Astrocyte (in vitro differentiated cells and primary cell): Measurements from ENCODE around the gene ARMC7. TPM values are rescaled to one million over a fixed set of nuclear protein-coding genes. Genes with fewer than 3 reads are reported as not detected.

Source experiments
- DNase-seq: peaks from one replicate; pipeline ENCODE4 v3.0.0-alpha.2; 2010; ENCODE audit warnings: low read depth
- FAIRE-seq: peaks from 2 replicates; lab custom pipeline; 2011; peaks lifted over from hg19 to GRCh38; lab: Jason Lieb, UNC
- H2AFZ ChIP-seq: 2 replicates; pipeline ENCODE4 v1.6.0; 2012; ENCODE audit warnings: low read depth, low read length, inconsistent platforms
- H3K27ac ChIP-seq: 2 replicates; pipeline ENCODE4 v1.5.1; 2011; ENCODE audit warnings: low read depth, low read length, inconsistent platforms
- H3K27me3 ChIP-seq: 2 replicates; pipeline ENCODE4 v1.6.0; 2011; ENCODE audit warnings: low read length, inconsistent platforms; ENCODE audit not compliant: insufficient read depth
- H3K36me3 ChIP-seq: 2 replicates; pipeline ENCODE4 v1.5.1; 2011; ENCODE audit warnings: low read length, inconsistent platforms; ENCODE audit not compliant: insufficient read depth
- H3K4me1 ChIP-seq: 2 replicates; pipeline ENCODE4 v1.5.1; 2011; ENCODE audit warnings: low read length, inconsistent platforms; ENCODE audit not compliant: insufficient read depth
- H3K4me2 ChIP-seq: 2 replicates; pipeline ENCODE4 v1.6.0; 2012; ENCODE audit warnings: low read length, inconsistent platforms
- H3K4me3 ChIP-seq: 2 replicates; pipeline ENCODE4 v1.5.1; 2011; ENCODE audit warnings: low read depth, mild to moderate bottlenecking, low read length, inconsistent platforms; ENCODE audit not compliant: insufficient read depth
- H3K79me2 ChIP-seq: 2 replicates; pipeline ENCODE4 v1.6.0; 2012; ENCODE audit warnings: mild to moderate bottlenecking, low read length, inconsistent platforms; ENCODE audit not compliant: insufficient read depth
- H3K9ac ChIP-seq: 2 replicates; pipeline ENCODE4 v1.6.0; 2012; ENCODE audit warnings: mild to moderate bottlenecking, low read length, inconsistent platforms
- H3K9me3 ChIP-seq: 2 replicates; pipeline ENCODE4 v1.5.1; 2012; ENCODE audit warnings: low read depth, mild to moderate bottlenecking, low read length, inconsistent platforms; ENCODE audit not compliant: insufficient read depth
- H4K20me1 ChIP-seq: 2 replicates; pipeline ENCODE4 v1.6.0; 2012; ENCODE audit warnings: low read length, inconsistent platforms; ENCODE audit not compliant: insufficient read depth
- H3K27ac Mint-ChIP-seq: one replicate; pipeline ENCODE4 v1.8.0; 2021; ENCODE audit warnings: mild to moderate bottlenecking, mixed read lengths; ENCODE audit not compliant: unreplicated experiment
- H3K27me3 Mint-ChIP-seq: one replicate; pipeline ENCODE4 v1.8.0; 2021; ENCODE audit warnings: low read depth, mixed read lengths; ENCODE audit not compliant: unreplicated experiment
- H3K36me3 Mint-ChIP-seq: one replicate; pipeline ENCODE4 v1.8.0; 2021; ENCODE audit warnings: low read depth, mixed read lengths; ENCODE audit not compliant: unreplicated experiment
- H3K4me1 Mint-ChIP-seq: one replicate; pipeline ENCODE4 v1.8.0; 2021; ENCODE audit warnings: low read depth, mixed read lengths; ENCODE audit not compliant: unreplicated experiment
- H3K4me3 Mint-ChIP-seq: one replicate; pipeline ENCODE4 v1.8.0; 2021; ENCODE audit warnings: mild to moderate bottlenecking, moderate library complexity, mixed read lengths; ENCODE audit not compliant: unreplicated experiment
- H3K9me3 Mint-ChIP-seq: one replicate; pipeline ENCODE4 v1.8.0; 2021; ENCODE audit warnings: mild to moderate bottlenecking, mixed read lengths; ENCODE audit not compliant: unreplicated experiment
- EZH2 ChIP-seq: IDR thresholded peaks from 2 replicates; pipeline ENCODE4 v1.6.1; 2012; ENCODE audit warnings: mild to moderate bottlenecking, low read length, inconsistent platforms; ENCODE audit not compliant: insufficient read depth
- total RNA-seq: library from RNA; stranded (reverse); gene quantifications from 2 replicates; pipeline ENCODE4 v1.2.1, GENCODE V29; 2021
- TF ChIP-seq, protein P1 (sequence below): IDR thresholded peaks from 2 replicates; pipeline ENCODE4 v1.5.1; 2011; ENCODE audit warnings: low read depth, mild to moderate bottlenecking, inconsistent platforms, low read length, moderate library complexity; ENCODE audit not compliant: insufficient read depth

ARMC7 gene
- total RNA-seq, 1 donor from 2014 or later, result 11.9 TPM

DNA sequence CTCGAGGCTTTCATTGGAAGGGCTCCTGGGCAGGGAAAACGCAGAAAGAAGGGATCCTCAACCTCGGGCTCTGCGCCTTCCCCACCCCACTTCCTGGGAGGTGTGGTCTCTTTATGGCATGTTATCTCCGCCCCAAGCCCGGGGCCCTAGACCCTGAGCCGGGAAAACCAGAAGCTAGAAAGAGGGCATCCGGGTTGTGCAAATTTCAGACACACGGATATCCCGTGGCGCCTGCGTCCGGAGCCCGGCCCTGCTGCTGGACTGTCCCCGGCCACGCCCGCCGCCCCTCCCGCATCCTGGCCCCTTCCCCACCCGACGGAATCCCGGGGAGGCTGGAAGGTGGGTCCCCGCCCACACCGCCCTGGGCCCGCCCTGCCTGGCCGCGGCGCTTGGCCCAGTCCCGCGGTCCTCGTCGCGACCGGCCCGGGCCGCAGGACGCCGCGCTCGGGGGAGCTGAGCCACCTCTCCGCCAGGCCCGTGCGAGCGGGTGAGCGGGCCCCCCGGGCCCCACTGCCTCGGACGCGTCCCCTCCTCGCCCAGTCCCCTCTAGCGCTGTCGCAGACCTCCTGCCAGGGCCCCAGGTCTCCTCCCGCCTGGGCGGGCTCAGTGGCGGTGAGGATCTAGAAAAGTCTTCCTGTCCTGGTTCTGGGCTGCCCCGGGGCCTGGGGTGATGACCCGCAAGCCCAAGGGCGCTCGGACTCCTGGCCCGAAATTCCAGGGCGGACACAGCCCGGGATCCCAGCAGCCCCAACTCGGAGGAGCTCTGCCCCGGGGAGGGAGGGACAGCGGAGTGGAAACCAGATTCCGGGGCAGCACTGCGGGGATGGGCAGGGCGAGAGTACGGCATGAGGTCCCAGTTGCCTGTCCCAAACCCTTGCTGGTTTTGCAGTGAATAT, 22.0 kb upstream of the ARMC7 start, which contains the start of gene SLC16A5:
Gene SLC16A5, plus strand, starts transcription at position 397 of the 896 bp plus-strand sequence. CDS start 5,683 bp downstream, outside the sequence.
- H3K4me1 Mint-ChIP-seq, result peaks cover 43% of the 10 kb centered on the region
- H3K9ac ChIP-seq, result peak within 1 kb of the TSS; percentile 72
- no peaks in the 10 kb centered on the region for H3K27me3 ChIP-seq
- H3K27ac Mint-ChIP-seq, result peak within 1 kb of the TSS; percentile 95
- peaks cover 2% of the 10 kb centered on the region for H3K36me3 Mint-ChIP-seq
- no peaks in the 10 kb centered on the region for H3K36me3 ChIP-seq
- DNase-seq, result peak; percentile 58
- H3K4me2 ChIP-seq, result peak within 1 kb of the TSS; percentile 85
- no peaks in the 10 kb centered on the region for H4K20me1 ChIP-seq
- peak within 1 kb of the TSS; percentile 84 for H2AFZ ChIP-seq
- H3K27me3 Mint-ChIP-seq, result no peaks in the 10 kb centered on the region
- H3K9me3 Mint-ChIP-seq, result no peaks in the 10 kb centered on the region
- no peaks in the 10 kb centered on the region for H3K79me2 ChIP-seq
- peak within 1 kb of the TSS; percentile 53 for H3K4me3 ChIP-seq
- peak within 1 kb of the TSS; percentile 17 for H3K27ac ChIP-seq
- TF ChIP-seq EZH2, result no peak
- TF ChIP-seq, protein P1, sequence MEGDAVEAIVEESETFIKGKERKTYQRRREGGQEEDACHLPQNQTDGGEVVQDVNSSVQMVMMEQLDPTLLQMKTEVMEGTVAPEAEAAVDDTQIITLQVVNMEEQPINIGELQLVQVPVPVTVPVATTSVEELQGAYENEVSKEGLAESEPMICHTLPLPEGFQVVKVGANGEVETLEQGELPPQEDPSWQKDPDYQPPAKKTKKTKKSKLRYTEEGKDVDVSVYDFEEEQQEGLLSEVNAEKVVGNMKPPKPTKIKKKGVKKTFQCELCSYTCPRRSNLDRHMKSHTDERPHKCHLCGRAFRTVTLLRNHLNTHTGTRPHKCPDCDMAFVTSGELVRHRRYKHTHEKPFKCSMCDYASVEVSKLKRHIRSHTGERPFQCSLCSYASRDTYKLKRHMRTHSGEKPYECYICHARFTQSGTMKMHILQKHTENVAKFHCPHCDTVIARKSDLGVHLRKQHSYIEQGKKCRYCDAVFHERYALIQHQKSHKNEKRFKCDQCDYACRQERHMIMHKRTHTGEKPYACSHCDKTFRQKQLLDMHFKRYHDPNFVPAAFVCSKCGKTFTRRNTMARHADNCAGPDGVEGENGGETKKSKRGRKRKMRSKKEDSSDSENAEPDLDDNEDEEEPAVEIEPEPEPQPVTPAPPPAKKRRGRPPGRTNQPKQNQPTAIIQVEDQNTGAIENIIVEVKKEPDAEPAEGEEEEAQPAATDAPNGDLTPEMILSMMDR, result no peak
- no peaks in the 10 kb centered on the region for H3K9me3 ChIP-seq
- peaks cover 26% of the 10 kb centered on the region for H3K4me1 ChIP-seq
- peak within 1 kb of the TSS; percentile 83 for H3K4me3 Mint-ChIP-seq
- FAIRE-seq, result no peak

DNA sequence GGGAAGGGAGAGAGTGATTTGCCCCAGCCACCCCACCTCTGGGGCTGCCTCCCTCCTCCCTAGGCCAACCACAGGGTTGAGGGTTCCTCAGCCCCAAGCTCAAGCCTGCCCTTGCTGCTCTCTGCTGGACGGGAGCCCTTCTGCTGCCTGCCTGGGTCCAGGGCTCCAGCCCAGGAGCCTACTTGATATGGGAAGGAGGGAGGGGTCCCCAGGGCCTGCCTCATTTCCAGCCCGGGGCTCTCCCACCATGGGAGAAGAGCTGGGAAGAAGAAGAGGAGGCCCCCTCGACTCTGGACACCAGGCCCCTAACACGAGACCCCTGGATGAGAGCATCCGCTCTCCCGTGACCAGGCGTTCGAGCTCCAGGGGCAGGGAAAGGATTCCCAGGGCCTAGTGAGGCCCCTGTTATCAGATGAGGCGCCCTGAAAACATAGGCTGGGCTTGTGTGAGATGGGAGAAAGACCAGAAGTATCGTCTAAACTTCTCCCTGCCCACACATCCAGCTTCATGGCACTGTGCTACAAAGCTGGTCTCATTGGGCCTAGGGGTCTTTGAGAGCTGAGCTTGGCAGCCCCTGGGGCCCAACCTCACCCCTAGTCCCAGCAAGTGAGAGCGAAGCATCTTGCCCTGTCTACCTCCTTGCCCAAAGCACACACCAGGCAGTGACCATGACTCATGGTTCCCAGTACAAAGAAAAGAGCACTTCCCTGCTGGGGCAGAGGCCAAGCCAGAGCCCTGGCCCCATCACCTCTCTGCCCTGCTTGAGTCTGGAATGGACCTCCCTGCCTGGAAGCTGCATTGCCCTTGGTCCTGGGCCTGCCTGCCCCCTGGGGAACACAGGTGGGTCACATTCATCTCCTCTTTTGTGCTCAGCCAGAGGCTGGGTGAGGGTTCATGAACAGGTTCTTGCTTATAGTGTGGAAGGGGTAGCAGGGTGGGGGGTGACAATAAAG, 21.0 kb upstream of the ARMC7 start:
- peak overlapping the region; percentile 84 for H2AFZ ChIP-seq
- H3K36me3 ChIP-seq, result no peaks in the 10 kb centered on the region
- FAIRE-seq, result no peak
- Mint-ChIP-seq H3K27me3 (no peaks in the 10 kb centered on the region), H3K9me3 (no peaks in the 10 kb centered on the region), H3K36me3 (peaks cover 2% of the 10 kb centered on the region), H3K27ac (peak overlapping the region; percentile 63), H3K4me3 (peak overlapping the region; percentile 83), H3K4me1 (peaks cover 41% of the 10 kb centered on the region)
- no peak overlapping the region for H3K27ac ChIP-seq
- no peaks in the 10 kb centered on the region for H4K20me1 ChIP-seq
- H3K4me1 ChIP-seq, result peaks cover 26% of the 10 kb centered on the region
- no peak overlapping the region for H3K9ac ChIP-seq
- H3K79me2 ChIP-seq, result no peaks in the 10 kb centered on the region
- TF ChIP-seq EZH2, result no peak
- TF ChIP-seq, protein P1, result no peak
- no peak overlapping the region for H3K4me3 ChIP-seq
- H3K9me3 ChIP-seq, result no peaks in the 10 kb centered on the region
- DNase-seq, result no peak
- no peaks in the 10 kb centered on the region for H3K27me3 ChIP-seq
- H3K4me2 ChIP-seq, result peak overlapping the region; percentile 85
